GM19395 (cell line): ENCODE results near the gene PACRGL.
A peak's percentile ranks its signal among the peaks of the same experiment; 100 is the strongest.

Experiments used
- ATAC-seq: cut with Tn5 transposase; IDR thresholded peaks from one replicate; pipeline ENCODE4 v1.9.1; 2021; ENCODE audit warnings: mild to moderate bottlenecking, moderate library complexity; ENCODE audit not compliant: unreplicated experiment

PACRGL gene

DNA sequence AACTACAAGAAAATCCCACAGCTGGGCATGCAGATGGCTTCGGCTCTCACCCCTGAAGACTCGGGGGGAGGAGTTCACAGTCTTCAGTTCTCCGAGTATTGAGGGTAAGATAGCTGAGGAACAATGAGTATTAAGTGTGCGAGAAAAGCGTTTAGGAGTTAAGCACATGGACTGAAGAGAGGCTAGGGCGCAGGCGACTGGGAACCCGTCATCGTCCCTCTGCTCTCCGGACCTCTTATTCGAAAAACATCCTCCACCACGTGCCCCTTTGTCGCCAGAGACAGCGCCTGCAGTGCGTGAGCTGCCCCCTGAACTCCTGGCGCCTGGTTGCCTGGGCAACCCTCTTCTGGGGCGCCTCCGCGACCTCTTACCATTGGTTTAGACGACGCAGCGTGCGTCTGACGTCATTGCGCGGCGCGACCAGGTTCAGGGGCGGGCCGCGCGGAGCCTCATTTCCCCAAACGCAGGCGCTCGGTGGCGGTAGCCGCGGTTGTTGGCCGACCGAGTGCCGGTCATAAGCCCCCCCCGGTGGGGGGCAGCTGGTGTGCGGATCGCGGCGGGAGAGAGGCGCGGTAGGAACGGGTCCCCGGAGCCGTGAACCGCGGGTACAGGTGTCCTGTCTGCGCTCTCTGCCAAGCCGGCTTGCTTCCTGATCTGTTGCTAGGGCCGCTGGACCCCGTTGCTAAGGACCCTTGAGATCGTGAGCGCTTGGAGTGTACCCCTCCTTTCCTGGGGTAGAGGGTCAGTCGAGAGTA is at the start of gene PACRGL:
Gene PACRGL (plus strand): TSS at position 452 of the 755 bp plus-strand sequence. CDS start 4,024 bp downstream, outside the sequence.
- peak; percentile 99 for ATAC-seq

GRCh38 chr4:20652226-20652885 is 47.9 kb upstream of the PACRGL start:
- no peak for ATAC-seq

DNA sequence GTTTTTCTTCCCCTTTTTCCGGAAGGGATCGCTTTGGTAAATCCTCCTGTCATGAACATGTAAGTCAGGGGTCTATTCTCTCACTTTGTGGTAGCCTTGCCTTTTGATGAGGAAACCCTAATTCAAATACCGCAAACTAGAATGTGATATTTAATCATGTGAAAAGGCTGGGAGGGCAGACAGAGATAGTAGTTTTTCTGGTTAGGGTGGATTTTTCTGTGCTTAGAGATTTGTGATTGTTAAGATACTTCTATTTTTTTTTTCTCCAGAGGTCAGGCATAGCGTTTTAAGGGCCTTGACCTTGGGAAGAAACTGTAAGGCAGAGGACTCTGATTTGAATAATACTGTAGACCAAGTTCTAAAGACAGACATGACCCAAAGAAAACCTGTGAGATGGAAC is 41.8 kb upstream of the PACRGL start:
- no peak for ATAC-seq

GRCh38 chr4:20662851-20663250 is 37.4 kb upstream of the PACRGL start:
- ATAC-seq: no peak

DNA sequence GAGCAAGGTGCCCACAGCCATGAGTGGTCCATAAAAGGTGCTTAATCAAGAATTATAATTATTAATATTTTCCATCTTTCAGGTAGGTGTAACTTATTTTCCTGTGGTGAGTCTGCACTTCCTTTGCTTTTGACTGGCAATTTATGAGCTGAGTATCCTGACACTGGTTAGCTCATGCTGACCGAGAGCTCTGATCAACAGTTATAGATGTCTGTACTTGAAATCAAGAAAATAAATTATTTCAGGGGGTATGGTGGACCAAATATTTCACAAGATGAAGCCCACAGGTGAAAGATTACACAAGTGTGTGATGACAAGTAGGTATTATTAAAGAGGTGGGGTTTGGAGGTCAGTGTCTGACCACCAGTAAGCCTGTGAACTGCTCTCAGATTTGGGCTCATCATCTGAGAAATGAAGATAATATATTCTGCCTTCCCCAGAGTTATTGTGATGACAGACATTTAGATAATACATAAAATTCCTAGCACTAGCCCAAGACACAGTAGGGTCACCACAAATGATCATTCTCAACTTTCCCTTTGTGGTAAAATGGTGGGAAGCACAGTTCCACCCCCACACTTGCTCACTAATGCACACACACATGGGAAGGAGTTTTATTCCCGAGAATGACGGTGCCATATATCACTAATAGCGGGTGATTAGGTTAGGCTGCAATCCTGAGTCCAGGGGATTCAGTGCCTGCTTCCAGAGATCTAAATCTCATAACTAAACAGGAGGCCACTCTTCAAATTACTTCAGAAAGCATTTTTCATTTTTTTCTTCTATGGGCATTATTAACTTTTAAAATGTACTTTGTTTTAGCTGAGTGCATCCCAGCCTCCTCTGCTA is 34.0 kb upstream of the PACRGL start:
- ATAC-seq: no peak

- no peak for ATAC-seq
Measured at GRCh38 chr4:20672262-20672661, 28.0 kb upstream of the PACRGL start.

- ATAC-seq: no peak
Measured at GRCh38 chr4:20675786-20676185, 24.5 kb upstream of the PACRGL start.

- ATAC-seq: no peak
Measured at GRCh38 chr4:20676501-20677197, 23.6 kb upstream of the PACRGL start.

GRCh38 chr4:20678400-20678799 is 21.9 kb upstream of the PACRGL start:
- no peak for ATAC-seq

DNA sequence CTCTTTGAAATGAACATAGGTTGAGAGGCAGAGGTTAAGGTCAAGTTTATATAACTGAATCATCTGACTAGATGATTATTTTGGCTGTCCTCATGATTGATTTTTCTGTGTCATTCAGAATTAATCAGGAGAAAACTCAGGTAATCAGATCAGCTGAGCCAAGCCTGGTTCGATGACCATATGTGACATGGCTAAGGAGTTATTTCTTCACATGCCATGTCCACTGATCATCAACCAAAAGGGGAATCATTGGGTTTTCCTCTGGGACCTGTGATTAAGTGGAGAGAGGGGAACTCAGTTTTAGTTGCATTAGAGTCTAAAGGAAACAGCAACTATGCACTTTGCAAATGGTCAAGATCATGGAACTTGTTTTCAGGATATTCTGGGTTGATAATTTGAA is 20.3 kb upstream of the PACRGL start:
- ATAC-seq: no peak

DNA sequence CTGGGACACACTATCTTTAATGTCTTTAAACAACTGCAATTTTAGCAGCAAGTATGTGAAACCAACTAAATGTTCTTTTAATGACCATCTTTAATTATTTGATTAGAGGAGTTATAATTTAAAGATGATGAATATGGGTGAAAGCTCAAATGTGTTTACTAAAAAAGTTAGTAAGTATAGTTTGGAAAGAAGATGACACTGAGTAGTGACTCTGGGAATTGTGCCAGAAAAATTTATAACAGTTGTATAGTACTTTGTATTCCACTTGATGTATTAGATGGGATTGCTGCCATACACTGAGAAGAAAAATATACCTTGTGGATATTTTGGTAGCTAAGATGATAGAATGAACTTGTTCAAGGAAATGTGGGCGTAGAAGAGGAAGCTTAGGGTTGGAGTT is 19.5 kb upstream of the PACRGL start:
- ATAC-seq: no peak

GRCh38 chr4:20681271-20681670 is 19.0 kb upstream of the PACRGL start:
- ATAC-seq: no peak

- ATAC-seq: no peak
Measured at GRCh38 chr4:20682853-20683252, 17.4 kb upstream of the PACRGL start.

- no peak for ATAC-seq
Measured at GRCh38 chr4:20683766-20684165, 16.5 kb upstream of the PACRGL start.

DNA sequence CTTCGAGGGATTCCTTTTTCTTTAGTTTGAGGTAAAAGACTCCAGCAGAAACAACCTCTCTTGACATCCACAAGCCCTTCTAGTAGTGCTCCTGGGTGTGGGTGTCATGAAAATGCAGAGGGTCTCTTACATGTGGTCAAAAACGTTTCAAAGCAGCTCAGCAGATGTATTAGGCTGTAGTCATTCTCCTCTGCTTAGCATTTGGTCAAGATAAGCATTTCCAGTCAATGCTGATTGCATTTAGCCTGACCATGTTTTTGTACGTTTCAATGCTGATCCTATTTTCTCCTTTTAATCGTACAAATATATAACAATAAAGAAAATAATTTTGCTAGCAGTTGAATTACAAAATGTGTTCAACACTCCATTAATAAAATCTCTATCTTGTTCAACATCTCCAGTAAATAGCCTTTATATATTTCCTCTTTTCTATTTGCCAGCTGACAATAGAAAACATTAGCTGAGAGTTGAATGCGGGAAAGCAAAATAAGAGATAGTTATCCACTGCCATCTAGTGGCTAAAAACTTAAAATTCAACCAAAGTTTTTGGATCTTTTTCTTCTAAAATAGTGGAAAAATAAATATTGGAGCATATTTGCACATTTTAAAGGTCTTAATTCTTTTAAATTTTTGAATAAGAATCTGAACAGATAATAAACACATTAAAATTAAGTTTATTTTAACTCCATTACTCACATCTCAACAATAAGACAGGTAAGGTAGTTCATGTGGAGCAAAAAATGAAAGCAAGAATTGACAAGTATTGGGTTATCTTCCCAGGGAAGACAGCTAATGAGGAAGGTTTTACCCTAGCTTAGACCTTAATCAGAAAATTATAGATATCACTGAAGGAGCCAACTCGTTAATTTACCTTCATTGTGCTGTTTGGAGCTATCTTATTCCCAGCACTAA is 15.2 kb upstream of the PACRGL start:
- peak; percentile 55 for ATAC-seq

GRCh38 chr4:20687864-20688263 is 12.4 kb upstream of the PACRGL start:
- ATAC-seq: no peak

GRCh38 chr4:20696815-20697214 is 3.4 kb upstream of the PACRGL start:
- no peak for ATAC-seq

DNA sequence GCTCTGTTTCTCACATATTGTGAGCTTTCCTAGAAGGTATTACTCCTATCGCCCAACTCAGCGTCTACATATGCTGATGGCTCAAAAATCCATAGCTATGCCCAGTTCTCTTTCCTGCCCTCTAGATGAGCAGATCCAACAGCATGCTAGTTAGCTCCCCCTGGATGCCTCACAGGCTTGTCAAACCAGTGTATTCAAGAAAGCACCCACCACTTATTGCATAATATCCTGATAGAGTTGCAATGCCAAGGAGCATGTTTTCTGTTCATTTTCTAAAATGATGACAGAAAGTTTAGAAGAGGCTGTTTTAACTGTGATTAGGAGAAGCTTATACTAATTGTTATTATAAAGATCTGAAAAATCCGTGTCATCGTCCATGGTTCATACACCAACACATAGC is 1.9 kb upstream of the PACRGL start:
- no peak for ATAC-seq

- ATAC-seq: no peak
Measured at GRCh38 chr4:20698820-20699219, 1.4 kb upstream of the PACRGL start.

GRCh38 chr4:20711335-20711734 is 11.1 kb downstream of the PACRGL start:
- no peak for ATAC-seq
